Suppressor macrophage treated with lipopolysaccharide for 1 hour (primary cell): ENCODE data around the gene SRPRB.

Source experiments
- DNase-seq, 3 donors: peaks; one replicate each; pipeline ENCODE4 v3.0.0-alpha.2; 2020 to 2022

The SRPRB gene

DNA sequence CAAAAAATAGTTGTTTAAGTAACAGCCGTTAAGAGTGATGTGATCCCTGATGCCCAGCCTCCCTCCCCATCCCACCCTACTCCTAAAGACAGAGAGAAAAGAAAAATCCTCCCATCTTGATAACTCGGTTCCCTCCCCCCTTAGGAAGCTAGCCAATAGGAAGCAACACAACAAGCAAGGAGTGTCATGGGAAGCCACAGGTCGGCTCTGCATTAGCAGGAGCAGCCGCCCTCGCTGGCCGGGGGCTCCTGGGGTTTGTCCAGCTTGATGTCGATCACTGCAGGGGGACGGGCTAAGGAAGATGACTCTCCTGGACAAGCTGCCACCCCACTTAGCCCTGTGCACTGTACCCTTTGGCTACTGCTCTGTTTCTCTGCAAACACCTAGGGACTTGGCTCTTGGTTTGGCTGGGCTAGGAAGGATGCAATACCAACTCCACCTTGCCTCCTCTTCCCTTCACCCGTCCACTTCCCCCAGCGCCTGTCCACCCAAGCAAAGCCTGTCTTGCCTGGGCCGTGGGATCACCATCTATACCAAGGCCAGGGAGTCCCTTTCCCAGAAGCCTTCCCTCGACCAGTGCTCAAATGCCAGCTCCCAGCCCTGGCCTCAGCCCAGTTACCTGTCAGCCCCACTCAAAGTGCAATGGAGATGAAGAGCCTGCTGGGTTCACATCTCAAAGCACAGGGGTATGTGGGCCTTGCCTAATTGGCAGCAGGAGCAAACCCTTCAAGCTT, 23.1 kb downstream of the SRPRB start:
- no peak for DNase-seq

DNA sequence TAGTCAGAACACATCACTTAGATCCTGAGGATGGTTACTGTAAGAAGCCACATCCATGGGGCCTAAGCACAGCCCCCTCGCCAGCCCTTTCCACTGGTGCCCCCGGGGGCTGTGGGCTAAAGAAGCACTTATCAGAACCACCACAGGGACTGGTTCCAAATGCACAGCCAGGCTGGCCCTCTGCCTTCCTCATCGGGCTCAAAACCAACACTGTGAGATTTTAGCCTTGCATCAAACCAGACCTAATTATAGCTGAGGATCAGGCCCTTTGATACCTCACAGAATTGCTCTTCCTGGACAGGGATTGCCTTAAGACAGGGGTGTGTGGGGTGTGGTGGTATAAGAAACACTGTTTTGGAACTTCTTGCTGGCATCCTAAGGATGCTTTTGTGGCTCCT, 23.7 kb downstream of the SRPRB start:
- no peak for DNase-seq

DNA sequence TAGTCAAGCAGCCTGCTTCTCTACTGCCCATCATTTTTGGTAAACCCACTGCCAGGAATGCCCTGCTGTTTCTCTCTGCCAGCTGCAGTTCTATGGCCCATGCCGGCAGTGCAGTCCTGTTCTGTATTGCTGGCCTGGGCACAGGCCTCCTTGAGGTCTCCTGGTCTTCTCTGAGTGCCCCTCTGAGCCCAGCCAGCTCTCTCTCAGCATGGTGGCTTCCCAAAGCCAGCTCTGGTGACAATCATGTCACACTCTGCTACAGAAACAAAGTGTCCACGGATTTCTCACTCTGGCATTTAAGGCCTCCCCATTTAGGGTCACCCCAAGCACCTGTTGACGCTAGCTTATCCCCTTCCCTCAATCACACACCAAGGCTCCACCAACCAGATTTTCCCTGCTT, 24.5 kb downstream of the SRPRB start:
- DNase-seq = no peak

- no peak for DNase-seq
These were observed 26.6 kb downstream of the SRPRB start for GRCh38 chr3:133831966-133832801.

DNA sequence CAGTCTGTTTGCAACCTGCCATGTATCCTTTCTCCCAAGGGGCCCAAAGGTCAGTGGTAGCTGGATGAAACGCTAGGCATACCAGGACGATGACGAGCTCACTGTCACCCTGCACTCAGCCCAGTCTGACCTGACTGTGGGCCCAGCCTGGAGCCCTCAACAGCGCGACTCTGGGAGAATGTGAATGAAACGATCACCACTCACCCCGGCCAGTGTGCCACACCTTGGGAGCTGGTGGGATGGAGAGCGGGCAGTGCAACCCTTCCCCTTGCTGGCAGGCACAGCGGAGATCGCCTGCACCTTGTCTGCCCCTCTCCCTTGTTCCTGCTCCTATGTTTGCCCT, 27.2 kb downstream of the SRPRB start:
- no peak for DNase-seq

GRCh38 chr3:133833267-133833666, 27.7 kb downstream of the SRPRB start:
- DNase-seq = no peak

DNA sequence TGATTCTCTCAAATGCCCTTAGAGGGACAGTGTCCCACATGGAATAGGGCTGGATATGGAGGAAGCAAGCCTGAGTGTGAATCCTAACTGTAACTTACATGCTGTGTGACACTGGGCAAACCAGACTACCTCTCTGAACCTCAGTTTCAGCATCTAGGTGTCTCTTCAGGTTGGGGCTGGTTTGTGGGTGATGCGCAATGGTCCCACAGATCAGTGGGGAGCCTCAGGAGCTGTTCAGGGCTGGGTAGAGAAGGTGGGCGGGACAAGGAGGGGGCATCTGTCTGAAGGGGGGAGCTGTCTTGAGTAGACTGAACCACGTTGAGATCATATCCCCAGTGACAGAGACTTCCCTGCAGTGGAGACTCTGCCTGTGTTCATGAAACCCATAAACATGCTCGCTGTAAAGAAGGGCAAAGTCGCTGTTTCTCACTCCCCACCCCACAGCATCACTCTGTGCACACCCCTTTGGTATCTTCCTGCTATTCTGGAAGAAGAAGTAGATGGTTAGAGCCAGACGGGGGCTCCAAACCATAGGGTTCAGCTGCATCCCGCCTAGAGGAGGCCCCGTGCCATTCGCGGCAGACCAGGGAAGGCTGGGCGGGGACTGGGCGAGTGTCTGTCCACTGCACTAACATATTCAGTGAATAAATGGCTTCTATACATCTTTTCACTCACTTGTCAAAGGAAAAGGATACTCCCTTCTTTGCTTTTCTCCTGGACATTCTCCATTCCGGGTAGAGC, 28.4 kb downstream of the SRPRB start:
- DNase-seq = no peak

DNA sequence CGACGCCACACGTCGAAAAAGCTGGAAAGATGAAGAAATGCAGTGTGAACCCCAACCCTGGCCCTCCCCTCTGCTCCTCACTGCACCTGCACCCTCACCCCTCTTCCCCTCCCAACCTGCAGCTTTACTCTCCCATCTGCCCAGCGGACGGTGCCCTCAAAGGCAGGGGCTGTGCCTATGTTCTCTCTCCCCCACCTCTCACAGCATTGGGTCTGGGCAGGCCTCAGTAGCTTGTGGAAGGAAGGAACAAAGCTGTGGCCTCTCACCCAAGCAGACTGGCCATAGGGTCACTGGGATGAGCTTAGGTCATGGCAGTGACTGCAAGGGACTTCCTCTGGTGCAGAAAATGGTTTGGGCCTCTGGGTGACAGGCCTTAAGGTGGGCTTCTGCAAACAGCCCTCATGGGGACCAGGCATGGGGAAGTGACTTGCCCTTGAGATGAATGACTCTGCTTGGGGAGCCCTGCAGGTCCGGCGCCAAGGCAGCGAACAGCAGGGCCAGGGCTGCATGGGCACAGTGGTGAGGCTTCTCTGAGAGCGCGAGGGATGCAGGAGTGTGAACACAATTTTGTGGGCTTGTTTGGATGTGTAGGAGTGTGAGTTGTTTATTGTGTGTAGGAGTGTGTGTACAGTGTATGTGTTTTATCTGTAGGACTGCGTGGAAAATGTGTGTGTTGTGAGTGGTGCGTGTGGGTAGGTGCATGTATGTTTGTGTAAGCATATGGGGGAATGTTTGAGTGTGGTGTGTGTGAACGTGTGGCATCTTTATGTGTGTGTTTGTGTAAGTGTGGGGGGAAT, 29.2 kb downstream of the SRPRB start:
- no peak for DNase-seq

DNA sequence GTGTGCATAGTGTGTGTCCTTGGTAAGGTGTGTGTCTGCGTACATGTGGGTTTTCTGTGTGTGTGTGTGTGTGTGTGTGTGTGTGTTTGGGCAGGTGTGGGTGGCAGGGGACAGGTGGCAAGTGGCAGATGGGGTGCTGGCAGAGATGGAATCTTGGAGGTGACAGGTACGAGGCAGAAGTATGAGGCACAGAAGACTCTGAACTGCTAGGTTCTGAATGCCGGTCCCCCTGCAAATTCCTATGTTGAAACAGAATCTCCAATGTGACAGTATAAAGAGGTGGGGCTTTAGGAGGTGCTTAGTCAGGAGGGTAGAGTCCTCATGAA, 29.8 kb downstream of the SRPRB start:
- DNase-seq = no peak

DNA sequence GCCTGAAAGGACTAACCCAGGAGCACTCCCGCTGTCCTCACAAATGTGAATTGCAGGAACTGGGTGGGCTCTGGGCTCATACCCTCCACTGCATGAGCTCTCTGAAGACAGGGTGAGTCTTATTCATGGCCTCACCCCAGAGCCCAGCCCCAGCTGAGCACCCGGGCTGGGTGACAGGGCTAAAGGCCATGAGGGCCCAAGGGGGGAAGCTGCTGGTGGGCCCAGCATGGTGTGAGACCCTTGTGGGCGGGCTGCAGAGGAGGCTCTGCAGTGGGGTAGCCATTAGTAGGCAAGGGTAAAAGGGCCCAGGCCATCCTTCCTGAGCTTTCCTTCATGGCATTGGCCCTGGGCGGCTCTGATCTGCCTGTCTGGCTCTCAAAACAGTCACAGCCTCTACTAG, 30.3 kb downstream of the SRPRB start:
- no peak for DNase-seq

DNA sequence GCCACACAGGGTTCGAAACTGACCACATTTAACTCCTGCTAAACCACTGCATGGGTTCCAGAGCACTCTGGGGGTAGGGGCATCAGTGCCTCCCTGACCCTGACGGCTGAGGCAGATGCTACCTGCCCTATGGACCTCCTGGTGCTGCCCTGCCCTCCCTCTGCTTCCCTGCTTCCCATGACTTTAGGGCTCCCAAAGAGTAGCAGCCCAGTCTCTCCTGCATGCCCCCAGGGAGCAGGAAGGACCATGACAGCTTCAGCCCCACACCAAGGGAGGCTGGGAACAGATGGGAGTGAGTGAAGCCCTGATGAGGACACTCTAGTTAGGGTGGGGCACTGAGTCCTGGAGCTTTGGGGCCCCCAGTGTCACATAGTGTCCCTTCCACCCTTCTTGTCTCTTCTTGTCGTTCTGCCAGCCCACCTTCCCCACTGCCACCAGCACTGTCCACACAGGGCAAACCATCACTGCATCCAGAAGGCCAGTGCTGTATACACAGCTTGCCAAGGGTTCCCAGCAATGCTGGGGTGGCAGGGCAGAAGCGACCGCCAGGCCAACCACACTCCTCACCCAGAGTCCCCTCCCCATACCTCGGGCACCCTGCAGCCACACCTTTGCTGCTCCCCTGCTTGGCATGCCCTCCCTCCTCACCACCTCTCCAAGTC, 31.0 kb downstream of the SRPRB start:
- DNase-seq = no peak

GRCh38 chr3:133837487-133838295, 32.1 kb downstream of the SRPRB start:
- no peak for DNase-seq

GRCh38 chr3:133838296-133838789, 32.7 kb downstream of the SRPRB start:
- no peak for DNase-seq

- DNase-seq = no peak
These were observed 33.5 kb downstream of the SRPRB start for GRCh38 chr3:133838916-133839800.

DNA sequence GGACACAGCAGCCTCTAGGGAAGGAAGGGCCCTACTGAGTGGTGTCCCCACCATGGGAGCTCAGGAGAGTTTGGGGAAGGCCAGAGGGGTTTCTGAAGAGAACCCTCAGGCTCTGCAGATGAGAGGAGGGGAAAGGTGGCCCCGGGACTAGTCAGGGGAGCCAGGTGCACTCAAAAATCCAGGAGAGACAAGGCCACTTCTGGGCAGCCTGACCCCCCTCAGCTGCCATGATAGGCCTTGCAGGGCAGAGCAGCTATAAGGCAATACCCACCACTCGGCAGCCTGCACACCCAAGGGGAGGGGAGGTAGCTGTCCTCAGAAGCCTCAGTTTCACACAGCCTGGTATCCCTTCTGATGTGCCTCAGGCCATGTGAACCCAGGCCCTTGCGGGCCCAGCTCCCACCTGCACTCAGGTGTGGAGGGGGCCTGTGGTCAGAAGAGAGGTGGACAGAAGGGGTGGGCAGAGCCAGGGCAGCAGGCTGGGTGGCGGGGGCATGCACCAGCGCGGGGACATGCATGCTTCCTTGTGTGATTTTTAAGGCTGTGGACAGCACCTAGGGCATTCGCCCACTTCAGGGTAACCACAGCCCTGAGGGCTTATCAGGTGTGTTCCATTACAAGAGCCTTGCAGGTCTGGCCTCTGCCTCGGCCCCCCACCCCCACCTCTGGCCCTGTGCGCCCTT, 34.6 kb downstream of the SRPRB start:
- DNase-seq = no peak

GRCh38 chr3:133840767-133841166, 35.2 kb downstream of the SRPRB start:
- no peak for DNase-seq

- no peak for DNase-seq
These were observed 35.6 kb downstream of the SRPRB start for GRCh38 chr3:133841196-133841595.

- DNase-seq = no peak
These were observed 36.5 kb downstream of the SRPRB start for GRCh38 chr3:133842158-133842557.

GRCh38 chr3:133843634-133844033, 38.0 kb downstream of the SRPRB start:
- peak in 2 of 3 donors; percentile 12 to 18 for DNase-seq

DNA sequence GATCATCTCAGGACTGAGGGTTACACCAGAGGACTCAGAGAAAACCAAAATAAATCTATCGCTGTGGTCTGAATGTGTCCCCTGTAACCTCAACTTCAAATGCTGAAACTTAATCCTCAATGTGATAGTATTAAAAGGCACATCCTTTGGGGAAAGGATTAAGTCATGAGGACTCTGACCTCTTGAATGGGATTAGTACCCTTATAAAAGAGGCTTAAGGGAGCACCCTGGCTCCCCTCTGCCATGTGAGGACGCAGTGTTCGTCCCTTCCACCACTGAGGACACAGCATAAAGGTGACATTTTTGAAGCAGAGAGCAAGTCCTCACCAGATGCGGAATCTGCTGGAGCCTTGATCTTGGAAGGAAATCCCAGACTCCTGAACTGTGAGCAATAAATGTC, 39.5 kb downstream of the SRPRB start:
- DNase-seq = no peak
